HPDE6-E6E7 (cell line): Measurements from ENCODE around the gene KATNB1.
"Not testable (repeated sequence)": the region's sequence is repeated elsewhere in the genome, so short reads cannot be mapped to it uniquely, and the experiment has no call there.

Source experiments
- DNase-seq: peaks from one replicate; pipeline ENCODE4 v3.0.0; 2011; ENCODE audit warnings: missing footprints; ENCODE audit errors: extremely low spot score

The KATNB1 gene

DNA sequence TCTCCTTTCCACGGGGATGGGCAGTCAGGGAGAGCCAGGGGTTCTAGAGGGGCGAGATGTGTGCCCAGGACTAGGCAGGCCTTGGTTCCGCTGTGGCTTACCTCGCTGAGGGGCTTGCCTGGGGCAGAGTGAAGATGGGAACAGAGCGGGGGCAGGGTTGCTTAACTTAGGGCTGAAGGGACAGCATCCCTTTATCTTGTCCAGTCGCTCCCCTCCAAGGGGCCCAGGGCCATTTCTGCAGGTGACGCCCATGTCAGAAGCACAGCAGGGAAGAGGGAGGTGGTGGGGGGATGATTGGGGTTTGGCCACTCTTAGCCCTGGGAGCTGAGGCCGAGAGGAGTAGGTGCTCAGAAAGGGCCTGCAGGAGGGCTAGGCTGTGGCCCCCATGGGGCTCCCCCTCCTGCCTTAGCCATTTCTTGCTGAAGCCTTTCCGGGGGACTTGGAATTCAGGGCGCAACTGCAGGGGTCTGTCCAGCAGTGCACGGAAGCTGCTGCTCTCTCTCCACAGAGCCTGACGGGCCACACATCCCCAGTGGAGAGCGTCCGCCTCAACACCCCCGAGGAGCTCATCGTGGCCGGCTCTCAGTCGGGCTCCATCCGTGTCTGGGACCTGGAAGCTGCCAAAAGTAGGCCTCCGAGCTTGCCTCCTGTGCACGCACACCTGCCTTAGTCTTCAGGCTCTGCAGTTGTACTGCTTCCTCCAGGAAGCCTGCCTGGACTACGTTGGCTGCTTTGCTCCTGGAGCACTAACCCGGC lies 8.5 kb downstream of the KATNB1 start:
- no peak for DNase-seq

DNA sequence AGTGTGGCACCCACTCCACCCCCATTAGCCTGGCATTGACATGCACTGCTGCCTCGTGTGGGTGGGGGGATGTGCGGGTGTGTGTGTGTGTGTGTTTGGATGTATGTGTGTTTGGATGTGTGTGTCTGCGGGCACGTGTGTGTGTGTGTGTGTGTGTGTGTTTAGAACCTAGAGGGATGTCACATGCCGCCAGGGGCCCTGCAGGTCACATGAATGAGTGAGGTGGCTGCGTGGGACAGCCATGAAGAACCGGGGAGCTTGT lies 9.0 kb downstream of the KATNB1 start:
- no peak for DNase-seq

DNA sequence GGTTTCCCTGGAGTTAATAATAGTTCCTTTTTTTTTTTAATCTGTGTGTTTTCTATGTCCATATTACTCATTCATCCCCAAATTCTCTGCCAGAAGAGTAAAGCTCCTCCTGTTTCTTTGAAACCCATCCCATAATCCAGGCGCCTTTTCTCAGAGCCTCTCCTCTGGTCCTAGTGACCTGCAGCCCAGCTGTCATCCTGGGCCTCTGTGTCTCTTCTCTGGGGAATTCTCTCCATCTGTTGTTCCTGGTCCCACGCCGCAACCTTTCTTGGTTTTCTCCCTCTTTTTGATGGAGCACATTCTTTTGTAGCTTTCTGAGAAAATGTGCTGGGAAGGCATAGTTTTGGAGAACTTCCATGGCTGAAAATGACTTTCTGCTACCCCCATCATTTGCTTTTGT lies 10.2 kb downstream of the KATNB1 start:
- DNase-seq: no peak

DNA sequence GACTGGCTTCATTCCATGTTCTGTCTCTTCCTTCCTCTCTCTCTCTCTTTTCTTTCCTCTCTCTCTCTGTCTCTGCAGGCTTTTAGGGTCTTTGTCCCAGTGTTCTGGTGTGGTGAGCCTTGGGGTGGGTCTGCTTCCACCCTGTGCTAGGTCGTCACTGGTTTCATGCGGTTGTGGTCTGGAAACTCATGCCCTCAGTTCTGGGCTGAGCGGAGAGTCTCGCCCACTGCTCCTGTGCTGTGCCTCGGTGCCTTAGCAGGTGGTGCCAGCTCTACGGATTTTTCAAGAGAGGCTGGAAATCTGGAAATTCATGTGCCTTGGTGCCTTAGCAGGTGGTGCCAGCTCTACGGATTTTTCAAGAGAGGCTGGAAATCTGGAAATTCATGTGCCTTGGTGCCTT lies 10.7 kb downstream of the KATNB1 start:
- not testable (repeated sequence) for DNase-seq

DNA sequence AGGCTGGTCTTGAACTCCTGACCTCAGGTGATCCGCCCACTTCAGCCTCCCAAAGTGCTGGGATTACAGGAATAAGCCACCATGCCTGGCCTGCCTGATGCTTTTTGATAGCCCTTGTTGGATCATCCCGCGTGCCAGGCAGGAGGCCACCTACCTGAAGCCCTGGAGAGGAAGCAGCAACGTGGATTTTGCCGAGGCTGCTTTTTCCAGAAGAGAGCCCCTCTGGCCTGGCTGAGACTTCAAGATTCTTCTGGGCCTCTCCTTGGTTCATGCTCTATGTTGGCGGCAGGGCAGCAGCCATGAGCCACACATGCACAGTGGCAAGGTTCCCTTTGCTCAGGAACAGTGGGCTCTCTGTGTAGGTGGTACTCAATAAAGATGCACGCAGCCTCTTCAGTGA lies 11.5 kb downstream of the KATNB1 start:
- DNase-seq: no peak

DNA sequence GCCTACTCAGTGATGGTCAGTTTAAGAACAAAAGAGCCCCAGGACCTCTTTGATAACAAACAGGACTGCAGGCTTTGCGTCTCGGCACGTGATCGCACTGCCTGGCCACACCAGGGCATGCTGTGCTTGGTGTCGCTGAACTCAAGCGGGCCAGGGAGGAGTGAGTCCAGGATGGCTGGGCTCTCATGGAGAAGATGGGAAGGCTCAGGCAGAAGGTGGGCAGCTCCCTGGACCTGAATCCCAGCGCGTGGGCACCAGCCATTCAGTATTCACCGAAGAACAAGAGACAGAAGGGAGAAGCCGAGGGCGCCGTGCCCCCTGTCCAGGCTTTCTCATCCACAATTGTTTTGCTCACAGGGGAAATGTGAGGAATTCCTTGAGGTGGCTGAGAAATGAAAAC lies 11.9 kb downstream of the KATNB1 start:
- DNase-seq: no peak

DNA sequence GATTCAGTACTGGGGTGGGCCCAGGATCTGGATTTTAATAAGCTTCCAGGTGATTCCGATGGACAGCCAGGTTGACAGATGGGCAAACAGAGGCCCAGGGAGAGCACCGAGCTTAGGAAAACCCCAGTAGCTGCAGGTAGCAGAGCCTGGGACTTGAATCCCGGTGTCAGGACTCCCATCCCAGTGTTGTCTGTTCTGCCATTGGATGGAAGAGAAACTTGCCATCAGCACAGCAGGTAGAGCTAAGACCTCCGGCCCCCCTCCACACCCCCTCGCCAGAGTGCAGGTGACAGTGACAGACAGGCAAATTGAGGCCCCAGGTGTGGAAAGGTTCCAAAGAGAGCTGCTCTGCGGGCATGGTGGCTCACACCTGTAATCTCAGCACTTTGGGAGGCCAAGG lies 12.4 kb downstream of the KATNB1 start:
- DNase-seq: no peak

DNA sequence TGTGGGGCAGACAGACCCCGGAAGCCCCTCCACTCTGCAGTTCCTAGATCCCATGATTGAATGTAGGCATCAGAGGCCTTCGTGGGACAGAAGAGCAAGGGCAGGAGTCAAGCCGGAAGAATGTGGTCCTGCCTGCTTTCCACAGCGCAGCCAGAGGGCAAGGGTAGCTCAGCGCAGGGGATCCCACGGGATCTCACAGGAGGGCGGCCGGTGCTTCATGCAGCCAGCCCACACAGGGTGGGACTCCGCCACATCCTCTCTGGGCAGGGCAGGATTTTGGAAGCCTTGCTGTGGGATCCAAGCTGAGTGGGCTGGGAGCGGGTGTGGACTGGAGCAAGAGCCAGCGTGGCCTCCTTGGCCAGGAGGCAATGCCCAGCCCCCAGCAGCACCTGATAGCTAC lies 13.0 kb downstream of the KATNB1 start:
- DNase-seq: no peak

DNA sequence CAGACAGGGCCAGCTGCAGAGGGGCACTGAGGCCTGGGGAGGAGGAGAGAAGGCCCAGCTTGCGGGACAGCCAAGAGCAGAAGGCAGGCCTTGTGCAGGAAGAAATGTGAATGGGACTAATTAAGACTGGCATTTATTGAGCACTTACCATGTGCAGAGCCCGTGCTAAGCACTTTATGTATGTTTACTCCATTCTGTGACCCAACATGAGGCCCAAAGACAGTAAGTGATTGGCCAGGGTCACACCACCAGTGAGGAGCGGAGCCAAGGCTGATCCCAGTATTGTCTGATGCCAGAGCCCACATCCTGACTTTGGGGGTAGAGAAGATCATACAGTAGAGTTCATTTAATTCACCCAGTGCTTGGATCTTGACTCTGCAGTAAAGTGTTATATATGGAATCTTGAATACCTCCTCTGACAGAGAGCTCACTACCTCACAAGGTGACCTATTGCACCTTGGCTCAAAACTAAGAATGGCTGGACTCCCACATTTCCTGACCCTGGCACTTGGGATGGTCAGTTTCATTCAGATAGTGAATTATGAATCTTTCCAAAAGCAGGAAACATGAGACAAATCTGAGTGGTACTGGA lies 13.6 kb downstream of the KATNB1 start:
- DNase-seq: no peak

DNA sequence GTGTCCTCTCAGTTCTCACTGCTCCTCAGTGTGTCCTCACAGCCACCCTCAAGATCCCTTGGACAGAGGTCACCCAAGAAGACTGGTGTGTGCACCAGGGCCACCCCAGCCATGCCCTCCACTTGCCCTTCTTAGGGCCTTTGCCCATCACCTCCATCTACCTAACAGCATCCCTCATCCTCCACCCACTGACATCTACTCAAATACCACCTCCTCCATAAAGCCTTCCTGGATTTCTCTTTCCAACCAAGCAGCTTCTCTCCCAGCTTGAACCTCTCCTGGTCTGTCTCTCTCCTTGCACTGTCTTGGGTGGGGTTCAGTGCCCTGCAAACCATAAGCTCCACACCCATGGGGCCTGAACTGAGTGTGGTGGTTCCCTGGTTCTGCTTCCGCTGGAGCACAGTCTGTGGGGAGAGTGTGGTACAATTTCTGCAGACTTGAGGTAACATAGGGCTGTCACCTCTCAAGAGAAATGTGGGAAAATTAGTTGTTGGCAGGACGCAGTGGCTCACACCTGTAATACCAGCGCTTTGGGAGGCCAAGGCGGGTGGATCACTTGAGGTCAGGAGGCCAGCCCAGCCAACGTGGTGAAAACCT lies 14.4 kb downstream of the KATNB1 start:
- DNase-seq: no peak

DNA sequence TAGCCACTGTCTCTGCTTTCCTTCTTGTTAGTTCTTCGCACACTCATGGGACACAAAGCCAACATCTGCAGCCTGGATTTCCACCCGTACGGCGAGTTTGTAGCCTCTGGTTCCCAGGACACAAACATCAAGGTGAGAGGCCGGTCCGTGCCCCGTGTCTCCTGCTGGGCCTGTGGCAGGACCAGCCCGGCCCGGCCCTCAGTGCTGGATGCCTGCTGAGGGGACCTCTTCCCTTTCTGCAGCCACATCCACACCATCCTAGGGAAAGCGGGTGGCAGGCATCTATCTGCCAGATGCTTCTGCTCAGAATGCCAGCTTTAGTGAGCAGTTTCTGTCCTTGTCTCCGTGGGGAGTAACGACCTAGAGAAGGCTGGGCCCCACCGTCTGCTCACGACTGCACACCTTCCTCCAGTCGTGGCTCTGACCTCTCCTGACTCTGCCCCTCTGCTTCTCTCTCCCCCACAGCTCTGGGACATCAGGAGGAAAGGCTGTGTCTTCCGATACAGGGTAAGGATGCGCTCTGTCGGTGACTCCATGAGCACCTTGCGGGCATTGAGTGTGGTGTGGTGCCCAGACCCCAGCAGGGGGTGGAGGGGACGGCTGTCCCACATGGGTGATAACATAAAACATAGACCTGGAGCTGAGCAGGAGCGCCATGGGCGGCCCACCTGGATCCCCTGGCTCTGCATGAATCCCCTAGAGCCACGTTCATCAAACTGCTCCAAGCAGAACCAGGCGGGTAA lies 15.4 kb downstream of the KATNB1 start:
- no peak for DNase-seq

DNA sequence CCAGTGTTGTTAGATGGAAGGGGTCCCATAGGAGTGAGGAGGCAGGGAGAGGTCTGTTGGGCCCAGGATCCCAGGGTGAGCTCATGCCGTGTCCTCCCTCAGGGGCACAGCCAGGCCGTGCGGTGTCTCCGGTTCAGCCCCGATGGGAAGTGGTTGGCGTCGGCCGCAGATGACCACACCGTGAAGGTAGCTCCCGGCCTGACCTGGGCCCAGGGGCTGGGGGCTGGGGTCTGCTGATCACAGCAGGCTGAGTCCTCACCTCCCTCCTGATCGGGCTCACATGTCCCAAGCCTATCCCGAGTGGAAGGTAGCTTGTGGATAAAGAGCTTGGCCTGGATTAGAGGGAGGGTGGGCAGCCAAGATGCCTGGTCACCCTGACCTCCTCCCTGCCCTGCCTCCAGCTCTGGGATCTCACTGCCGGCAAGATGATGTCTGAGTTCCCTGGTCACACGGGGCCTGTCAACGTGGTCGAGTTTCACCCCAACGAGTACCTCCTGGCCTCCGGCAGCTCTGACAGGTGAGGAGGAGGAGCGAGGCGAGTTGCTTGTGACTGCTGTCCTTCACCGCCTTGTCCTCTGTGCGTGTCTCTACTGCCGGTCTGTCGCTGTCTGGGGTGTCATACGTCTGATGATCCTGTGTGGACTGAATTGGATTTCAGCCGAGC lies 16.1 kb downstream of the KATNB1 start:
- no peak for DNase-seq

DNA sequence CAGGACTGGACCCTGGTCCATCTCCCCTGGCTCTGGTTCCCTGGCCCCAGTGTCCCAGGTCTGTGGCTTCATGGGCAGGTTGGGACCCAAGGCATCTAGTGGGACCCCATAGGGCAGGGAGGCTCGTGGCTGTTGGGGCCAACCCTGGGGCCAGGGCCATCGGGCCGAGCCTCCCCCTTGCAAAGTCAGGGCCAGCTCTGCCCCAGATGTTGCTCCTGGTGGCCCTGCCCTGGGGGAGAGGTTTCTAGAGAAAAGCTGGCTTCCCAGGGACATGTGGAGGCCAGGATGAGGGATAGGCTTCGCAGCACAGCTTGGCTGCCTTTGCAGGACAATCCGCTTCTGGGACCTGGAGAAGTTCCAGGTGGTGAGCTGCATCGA lies 16.6 kb downstream of the KATNB1 start:
- DNase-seq: no peak

DNA sequence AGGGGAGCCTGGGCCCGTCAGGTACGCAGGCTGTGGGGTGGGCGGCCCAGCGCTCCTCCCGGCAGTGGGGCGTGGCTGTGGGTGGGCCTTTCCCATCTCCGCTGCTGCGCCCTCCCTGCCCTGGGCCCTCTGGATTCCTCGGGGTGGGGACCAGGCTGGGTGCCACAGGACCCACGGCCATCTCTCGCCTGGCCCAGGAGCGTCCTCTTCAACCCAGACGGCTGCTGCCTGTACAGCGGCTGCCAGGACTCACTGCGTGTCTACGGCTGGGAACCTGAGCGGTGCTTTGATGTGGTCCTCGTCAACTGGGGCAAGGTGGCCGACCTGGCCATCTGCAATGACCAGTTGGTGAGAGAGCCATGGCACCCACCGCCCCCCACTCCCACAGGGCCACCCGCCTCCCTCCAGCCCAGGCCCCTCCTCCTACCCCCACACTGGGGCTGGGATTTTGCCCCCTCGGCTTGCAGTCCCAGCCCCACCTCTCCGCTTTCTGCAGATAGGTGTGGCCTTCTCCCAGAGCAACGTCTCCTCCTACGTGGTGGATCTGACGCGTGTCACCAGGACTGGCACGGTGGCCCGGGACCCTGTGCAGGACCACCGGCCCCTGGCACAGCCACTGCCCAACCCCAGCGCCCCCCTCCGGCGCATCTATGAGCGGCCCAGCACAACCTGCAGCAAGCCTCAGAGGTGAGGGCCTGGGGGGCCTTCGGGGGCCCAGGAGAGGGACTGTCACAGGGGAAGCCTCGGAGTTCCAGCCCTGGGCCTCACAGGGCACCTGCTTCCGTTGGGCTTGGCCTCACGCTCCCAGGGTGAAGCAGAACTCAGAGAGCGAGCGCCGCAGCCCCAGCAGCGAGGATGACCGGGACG lies 17.2 kb downstream of the KATNB1 start:
- DNase-seq: no peak

DNA sequence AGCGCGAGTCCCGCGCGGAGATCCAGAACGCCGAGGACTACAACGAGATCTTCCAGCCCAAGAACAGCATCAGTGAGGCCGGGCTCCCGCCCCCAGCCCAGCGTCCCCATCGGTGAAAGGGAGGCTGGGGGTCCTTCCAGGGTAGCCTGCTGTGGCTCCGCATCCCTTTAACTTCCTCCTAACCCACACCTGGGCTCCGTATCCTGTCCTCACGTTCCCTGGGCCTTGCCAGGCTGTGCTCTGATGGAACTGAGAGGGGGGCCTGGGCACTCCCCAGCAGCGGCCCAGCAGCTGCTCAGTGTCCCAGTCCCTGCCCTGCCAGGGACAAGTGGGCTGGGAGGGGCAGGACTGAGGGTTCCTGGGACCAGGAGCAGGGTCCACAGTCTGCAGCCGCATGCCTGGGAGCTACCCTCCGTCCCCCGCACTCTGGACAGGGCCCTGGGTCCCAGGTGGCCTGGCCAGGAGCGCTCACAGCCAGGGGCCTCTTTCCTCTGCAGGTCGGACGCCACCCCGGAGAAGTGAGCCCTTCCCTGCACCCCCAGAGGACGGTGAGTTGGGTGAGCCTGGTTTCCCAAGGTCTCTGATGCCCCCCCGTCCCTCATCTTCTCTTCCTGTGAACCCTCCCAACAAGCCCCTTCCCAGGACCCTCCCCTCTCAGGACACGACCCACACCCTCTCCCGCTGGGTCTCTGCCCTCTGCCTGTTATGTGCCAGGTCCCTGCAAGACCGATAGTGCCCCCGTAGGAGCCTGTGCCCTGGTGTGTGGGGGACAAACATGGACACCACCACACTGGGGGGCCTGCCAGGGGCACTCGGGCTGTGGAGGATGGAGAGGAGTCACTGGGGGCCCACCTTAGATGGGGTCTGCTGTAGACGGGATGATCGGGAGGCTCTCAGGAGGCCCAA lies 18.1 kb downstream of the KATNB1 start:
- DNase-seq: no peak

DNA sequence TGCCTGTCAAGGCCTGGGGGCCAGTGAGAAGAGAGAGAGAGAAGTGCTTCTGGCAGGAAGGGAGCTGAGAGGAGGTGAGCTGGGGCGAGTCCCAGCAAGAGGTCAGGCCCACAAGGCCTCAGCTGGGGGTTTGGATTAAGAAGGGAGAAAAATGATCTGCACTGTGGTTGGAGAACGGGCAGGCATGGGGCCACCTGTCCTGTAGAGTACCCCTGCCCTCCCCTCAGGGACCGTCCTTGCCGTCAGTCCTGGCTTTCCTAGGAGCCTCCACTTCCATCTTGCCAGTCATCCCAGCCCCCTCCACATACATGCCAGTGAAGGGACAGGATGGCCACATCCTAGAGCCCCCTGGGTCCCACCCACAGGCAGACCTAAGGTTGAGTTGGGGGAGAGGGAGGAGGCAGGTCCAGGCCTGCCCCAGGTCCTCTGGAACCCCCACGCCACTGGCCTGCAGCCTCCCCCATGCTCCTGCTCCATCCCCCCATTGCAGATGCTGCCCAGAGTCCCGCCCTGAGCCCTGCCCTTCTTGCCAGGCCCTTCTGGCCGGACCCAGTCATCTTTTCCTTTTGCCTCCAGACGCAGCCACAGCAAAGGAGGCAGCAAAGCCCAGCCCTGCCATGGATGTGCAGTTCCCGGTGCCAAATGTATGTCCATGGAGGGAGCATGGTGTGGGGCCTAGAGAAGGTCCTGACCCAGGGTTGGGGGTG lies 18.9 kb downstream of the KATNB1 start:
- no peak for DNase-seq

DNA sequence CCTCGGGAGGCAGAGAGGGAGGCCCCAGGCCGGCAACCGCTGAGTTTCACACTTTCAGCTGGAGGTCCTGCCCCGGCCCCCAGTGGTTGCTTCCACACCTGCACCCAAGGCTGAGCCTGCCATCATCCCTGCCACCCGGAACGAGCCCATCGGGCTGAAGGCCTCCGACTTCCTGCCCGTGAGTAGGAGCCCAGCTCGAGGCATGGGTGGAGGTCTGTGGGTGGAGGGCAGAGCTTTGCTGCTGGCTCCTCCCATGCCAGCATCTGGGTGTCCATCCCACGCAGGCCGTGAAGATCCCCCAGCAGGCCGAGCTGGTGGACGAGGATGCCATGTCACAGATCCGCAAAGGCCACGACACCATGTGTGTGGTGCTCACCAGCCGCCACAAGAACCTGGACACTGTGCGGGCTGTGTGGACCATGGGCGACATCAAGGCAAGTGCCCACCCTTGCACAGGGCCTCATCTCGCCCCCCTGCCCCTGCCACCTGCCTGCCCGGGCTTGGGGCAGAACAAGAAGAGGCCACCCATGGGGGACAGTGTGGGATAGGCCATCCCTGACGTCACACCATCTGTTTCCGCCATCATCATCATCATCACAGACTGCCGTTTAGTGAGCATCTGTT lies 19.6 kb downstream of the KATNB1 start:
- no peak for DNase-seq

DNA sequence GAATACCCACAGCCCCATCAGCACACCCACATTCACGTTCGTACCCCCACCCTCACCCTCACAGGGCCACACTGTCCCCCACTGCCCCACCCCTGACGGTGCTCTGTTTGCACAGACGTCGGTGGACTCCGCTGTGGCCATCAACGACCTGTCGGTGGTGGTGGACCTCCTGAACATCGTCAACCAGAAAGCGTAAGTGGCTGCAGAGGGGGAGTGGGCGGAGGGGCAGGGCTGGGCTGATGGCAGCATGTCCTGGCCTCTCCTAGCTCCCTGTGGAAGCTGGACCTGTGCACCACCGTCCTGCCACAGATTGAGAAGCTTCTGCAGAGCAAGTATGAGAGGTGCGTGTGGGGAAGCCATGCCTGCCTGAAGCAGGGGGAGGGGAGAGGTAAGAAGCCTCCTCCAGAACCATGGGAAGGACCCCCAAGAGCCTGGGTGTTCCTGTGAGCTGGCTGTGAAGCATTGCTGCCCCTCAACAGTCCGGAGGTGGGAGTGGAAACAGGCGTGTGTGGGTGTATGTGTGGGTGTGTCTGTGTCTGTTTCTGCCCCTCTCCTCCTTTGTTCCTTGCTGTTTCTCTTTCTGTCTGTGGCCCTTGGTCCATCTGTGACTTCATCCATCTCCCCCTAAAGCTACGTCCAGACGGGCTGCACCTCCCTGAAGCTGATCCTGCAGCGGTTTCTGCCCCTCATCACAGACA lies 20.3 kb downstream of the KATNB1 start:
- DNase-seq: no peak
